Spleen (tissue), 11 donors: Measurements from ENCODE around the gene OPCML. TPM values are rescaled to one million over a fixed set of nuclear protein-coding genes. Genes with fewer than 3 reads are reported as not detected.

Experiments used
- DNase-seq: peaks from one replicate; pipeline ENCODE4 v3.0.0-alpha.2; 2020
- H3K27ac ChIP-seq, 8 donors: fragments of 200-600 bp; sonication (generic) in 7 of 8; 1 replicate in 4 of 8; 2 replicates in 4 of 8; pipeline versions ENCODE4 v1.5.0 to v1.8.0; 2016 to 2021; ENCODE audit warnings: inconsistent platforms in 4 of 8, mild to moderate bottlenecking in 4 of 8, moderate library complexity in 1 of 8
- H3K27me3 ChIP-seq, 7 donors: fragments of 200-600 bp; sonication (generic) in 6 of 7; replicated peaks in 1 of 7; 1 replicate in 4 of 7; 2 replicates in 3 of 7; pipeline versions ENCODE4 v1.5.0 to v1.8.0; 2016 to 2021; ENCODE audit warnings: inconsistent platforms in 3 of 7, mild to moderate bottlenecking in 1 of 7
- H3K36me3 ChIP-seq, 6 donors: fragments of 200-600 bp; sonication (generic) in 5 of 6; 1 replicate in 4 of 6; 2 replicates in 2 of 6; pipeline versions ENCODE4 v1.5.0 to v1.8.0; 2016 to 2021; ENCODE audit warnings: inconsistent platforms in 2 of 6
- H3K4me1 ChIP-seq, 6 donors: fragments of 200-600 bp; sonication (generic) in 5 of 6; 1 replicate in 3 of 6; 2 replicates in 3 of 6; pipeline versions ENCODE4 v1.5.0 to v1.8.0; 2016 to 2021; ENCODE audit warnings: inconsistent platforms in 3 of 6
- H3K4me3 ChIP-seq, 8 donors: fragments of 200-600 bp; sonication (generic) in 7 of 8; 1 replicate in 4 of 8; 2 replicates in 4 of 8; pipeline versions ENCODE4 v1.5.0 to v1.8.0; 2016 to 2021; ENCODE audit warnings: inconsistent platforms in 4 of 8, mild to moderate bottlenecking in 4 of 8, moderate library complexity in 2 of 8
- H3K9me3 ChIP-seq, 8 donors: fragments of 200-600 bp; sonication (generic) in 7 of 8; 1 replicate in 4 of 8; 2 replicates in 4 of 8; pipeline versions ENCODE4 v1.5.0 to v1.8.0; 2016 to 2021; ENCODE audit warnings: inconsistent platforms in 4 of 8
- CTCF ChIP-seq, 11 experiments: fragments of 200-600 bp in 7 of 11; fragments of 450-650 bp in 4 of 11; sonication (generic) in 4 of 11; IDR thresholded peaks in 8 of 11; conservative IDR thresholded peaks in 3 of 11; 1 replicate in 7 of 11; 2 replicates in 4 of 11; pipeline versions ENCODE4 v1.4.0 to v1.8.0; 2016 to 2021; ENCODE audit warnings: antibody characterized with exemption in 11 of 11, inconsistent platforms in 4 of 11, mild to moderate bottlenecking in 1 of 11
- POLR2A ChIP-seq, 3 donors: fragments of 450-650 bp; IDR thresholded peaks; one replicate each; pipeline ENCODE4 v1.5.1; 2017; ENCODE audit warnings: antibody characterized with exemption in 3 of 3, mild to moderate bottlenecking in 1 of 3
- POLR2AphosphoS5 ChIP-seq, 3 donors: sonication (generic); formaldehyde crosslinking; IDR thresholded peaks; one replicate each; pipeline ENCODE4 v1.5.1; 2017; ENCODE audit warnings: antibody characterized with exemption in 3 of 3
- WGBS, 5 donors: extraction: QIAGEN DNeasy Blood & Tissue Kit in 3 of 5; methylation state at CpG; one replicate each; pipeline versions ENCODE4 v1.1.5 to v1.1.7; 2013 to 2018; 5-methylcytosine and 5-hydroxymethylcytosine counted together
- intact Hi-C: fragments of 100-400 bp; cut with DNase I; formaldehyde crosslinking; loops from one replicate; pipeline ENCODE4 v1.15.0; 2023; ENCODE audit warnings: low total_unique reads
- polyA plus RNA-seq, 3 donors: library from polyadenylated mRNA; stranded (reverse); fragments of 200-250 nt; gene quantifications; one replicate each; pipeline ENCODE4 v1.2.1, GENCODE V29; 2013
- total RNA-seq, 7 donors: library from RNA; depleted of rRNA in 3 of 7; stranded (reverse); fragments of >200 nt in 3 of 7; fragmentation: NEBNext Ultra II Directional in 4 of 7; extraction: Animal tissue kit (Norgen Biotek cat#: 25700) in 4 of 7; gene quantifications; one replicate each; pipeline versions ENCODE4 v1.1.0 to v1.2.1, GENCODE V29; 2016 to 2021
- donor health status: healthy with polysubstance abuse.
- donor health status: DM: no; HTN: no; CAD: no; lungs with moderate emphysema.
- donor health status: DM: no; HTN: no; CAD: no.
- donor health status: Bipolar disorder and iron deficiency.
- donor health status: healthy.
- donor health status: DM: no; HTN: no; CAD: no.
- donor health status: DM: yes; HTN: yes; CAD: no.

Gene OPCML
- total and polyA plus RNA-seq, 10 donors = 0.09 to 10.7 (median 3.1) TPM

GRCh38 chr11:133212201-133212600 lies 320.1 kb downstream of the OPCML start:
- H3K4me1 ChIP-seq = no peaks in the 10 kb centered on the region
- no peak overlapping the region for H3K27ac ChIP-seq
- H3K9me3 ChIP-seq = no peaks in the 10 kb centered on the region
- no peak for TF ChIP-seq POLR2AphosphoS5 (IDR thresholded peaks at IDR 0.05)
- TF ChIP-seq CTCF (IDR thresholded peaks at IDR 0.05 in 8 of 11, conservative IDR thresholded peaks at IDR 0.05 in 3 of 11) = no peak
- TF ChIP-seq POLR2A (IDR thresholded peaks at IDR 0.05) = no peak
- no peaks in the 10 kb centered on the region for H3K36me3 ChIP-seq
- DNase-seq = no peak
- intact Hi-C loops = no loop called here
- 75 to 83% (median 81%) methylated on average over 8 of the region's 8 CpGs for WGBS, 5 donors
- no peak overlapping the region for H3K4me3 ChIP-seq
- H3K27me3 ChIP-seq = peaks cover 0 to 4% (median 0%) of the 10 kb centered on the region in 7 donors

GRCh38 chr11:133207995-133208394 lies 324.3 kb downstream of the OPCML start:
- 86 to 91% (median 89%) methylated on average over 5 of the region's 5 CpGs for WGBS, 5 donors
- intact Hi-C loops = no loop called here
- no peaks in the 10 kb centered on the region for H3K4me1 ChIP-seq
- DNase-seq = no peak
- H3K4me3 ChIP-seq = no peak overlapping the region
- no peaks in the 10 kb centered on the region for H3K27me3 ChIP-seq
- no peaks in the 10 kb centered on the region for H3K36me3 ChIP-seq
- no peaks in the 10 kb centered on the region for H3K9me3 ChIP-seq
- no peak overlapping the region for H3K27ac ChIP-seq
- TF ChIP-seq CTCF (IDR thresholded peaks at IDR 0.05 in 8 of 11, conservative IDR thresholded peaks at IDR 0.05 in 3 of 11) (no peak), POLR2A (IDR thresholded peaks at IDR 0.05) (no peak), POLR2AphosphoS5 (IDR thresholded peaks at IDR 0.05) (no peak)

- H3K36me3 ChIP-seq = no peaks in the 10 kb centered on the region
Observed at GRCh38 chr11:133206313-133207005, 325.8 kb downstream of the OPCML start.

More at GRCh38 chr11:133206313-133207005, 325.8 kb downstream of the OPCML start:
- 77 to 88% (median 87%) methylated on average over 16 to 17 of the region's 17 CpGs for WGBS, 5 donors
- no peak overlapping the region for H3K4me3 ChIP-seq
- DNase-seq = no peak
- no peaks in the 10 kb centered on the region for H3K9me3 ChIP-seq
- intact Hi-C loops = no loop called here
- no peak overlapping the region for H3K27ac ChIP-seq
- no peaks in the 10 kb centered on the region for H3K27me3 ChIP-seq
- no peaks in the 10 kb centered on the region for H3K4me1 ChIP-seq
- TF ChIP-seq CTCF (IDR thresholded peaks at IDR 0.05 in 8 of 11, conservative IDR thresholded peaks at IDR 0.05 in 3 of 11) (no peak), POLR2A (IDR thresholded peaks at IDR 0.05) (no peak), POLR2AphosphoS5 (IDR thresholded peaks at IDR 0.05) (no peak)
